Esophagus squamous epithelium (tissue), 5 donors: Measurements from ENCODE around the gene HEXIM2. TPM values are rescaled to one million over a fixed set of nuclear protein-coding genes. Genes with fewer than 3 reads are reported as not detected.
A peak's percentile ranks its signal among the peaks of the same experiment; 100 is the strongest.

Experiments
- DNase-seq: peaks from one replicate; lab custom pipeline; 2025; lab: John Stamatoyannopoulos, UW
- H3K27ac ChIP-seq, 4 donors: fragments of 200-600 bp; sonication (generic); one replicate each; pipeline ENCODE4 v1.5.1; 2016 to 2019; ENCODE audit warnings: mild to moderate bottlenecking in 1 of 4
- H3K27me3 ChIP-seq, 4 donors: fragments of 200-600 bp; sonication (generic); 1 replicate in 3 of 4; 2 replicates in 1 of 4; pipeline versions ENCODE4 v1.5.1 to v1.6.0; 2017 to 2021; ENCODE audit warnings: antibody characterized with exemption in 1 of 4
- H3K36me3 ChIP-seq, 3 donors: fragments of 200-600 bp; sonication (generic); one replicate each; pipeline ENCODE4 v1.5.1; 2016 to 2019
- H3K4me1 ChIP-seq, 3 donors: fragments of 200-600 bp; sonication (generic); one replicate each; pipeline ENCODE4 v1.5.1; 2017 to 2019
- H3K4me3 ChIP-seq, 4 donors: fragments of 200-600 bp; sonication (generic); 1 replicate in 3 of 4; 2 replicates in 1 of 4; pipeline ENCODE4 v1.5.1; 2016 to 2019; ENCODE audit warnings: mild to moderate bottlenecking in 2 of 4, moderate library complexity in 1 of 4
- H3K9me3 ChIP-seq, 3 donors: fragments of 200-600 bp; sonication (generic); one replicate each; pipeline ENCODE4 v1.5.1; 2016 to 2019
- CTCF ChIP-seq, 6 experiments: fragments of 450-650 bp in 4 of 6; fragments of 200-600 bp in 2 of 6; sonication (generic) in 2 of 6; IDR thresholded peaks; one replicate each; pipeline ENCODE4 v1.5.1; 2016 to 2019; ENCODE audit warnings: antibody characterized with exemption in 6 of 6, mild to moderate bottlenecking in 4 of 6, moderate library complexity in 4 of 6
- POLR2A ChIP-seq, 4 donors: fragments of 450-650 bp; IDR thresholded peaks; one replicate each; pipeline ENCODE4 v1.6.1; 2017; ENCODE audit warnings: antibody characterized with exemption in 4 of 4, mild to moderate bottlenecking in 4 of 4, moderate library complexity in 3 of 4
- WGBS, 2 donors: methylation state at CpG; one replicate each; pipeline ENCODE4 v1.1.5; 2018; 5-methylcytosine and 5-hydroxymethylcytosine counted together
- intact Hi-C: fragments of 100-400 bp; cut with DNase I; formaldehyde crosslinking; loops from one replicate; pipeline ENCODE4 v1.15.0; 2022
- total RNA-seq, 4 donors: library from RNA; depleted of rRNA; stranded (reverse); fragments of >200 nt; gene quantifications; one replicate each; pipeline ENCODE4 v1.1.0, GENCODE V29; 2016
- donor health status: DM: yes; HTN: yes; CAD: no.

The HEXIM2 gene
- total RNA-seq, 4 donors from 2014 or later = 1.7 to 9.0 (median 4.9) TPM

GRCh38 chr17:45143767-45144198 lies 17.9 kb upstream of the HEXIM2 start:
- peak overlapping the region; percentile 90 to 95 (median 94) for H3K27ac ChIP-seq
- no peak for DNase-seq
- intact Hi-C loops = no loop called here
- peak overlapping the region; percentile 43 to 73 (median 59) for H3K4me3 ChIP-seq
- WGBS, 2 donors = 8% methylated on average over 8 of the region's 21 CpGs; no CpG with 5 or more reads in 1 of the 2 donors
- no peaks in the 10 kb centered on the region for H3K27me3 ChIP-seq
- H3K36me3 ChIP-seq = peaks cover 0 to 8% (median 0%) of the 10 kb centered on the region in 3 donors
- TF ChIP-seq CTCF (IDR thresholded peaks at IDR 0.05) (no peak), POLR2A (IDR thresholded peaks at IDR 0.05) (peak in 2 of 4 donors; percentile 13 to 26)
- peaks cover 17 to 46% (median 21%) of the 10 kb centered on the region in 3 donors for H3K4me1 ChIP-seq
- H3K9me3 ChIP-seq = no peaks in the 10 kb centered on the region

- peak overlapping the region; percentile 90 to 95 (median 94) for H3K27ac ChIP-seq
- intact Hi-C loops = no loop called here
- no peaks in the 10 kb centered on the region for H3K27me3 ChIP-seq
- H3K4me3 ChIP-seq = peak overlapping the region; percentile 43 to 73 (median 59)
- peaks cover 17 to 46% (median 21%) of the 10 kb centered on the region in 3 donors for H3K4me1 ChIP-seq
- no peak for DNase-seq
- peaks cover 0 to 2% (median 0%) of the 10 kb centered on the region in 3 donors for H3K36me3 ChIP-seq
- H3K9me3 ChIP-seq = no peaks in the 10 kb centered on the region
- TF ChIP-seq POLR2A (IDR thresholded peaks at IDR 0.05) (peak in 2 of 4 donors; percentile 1 to 14), CTCF (IDR thresholded peaks at IDR 0.05) (no peak)
- WGBS, 2 donors = 8 to 14% methylated on average over 6 to 8 of the region's 71 CpGs
These were observed 17.3 kb upstream of the HEXIM2 start for GRCh38 chr17:45144199-45145034.

GRCh38 chr17:45145035-45145389 lies 16.7 kb upstream of the HEXIM2 start:
- DNase-seq = no peak
- H3K9me3 ChIP-seq = no peaks in the 10 kb centered on the region
- peaks cover 17 to 46% (median 21%) of the 10 kb centered on the region in 3 donors for H3K4me1 ChIP-seq
- TF ChIP-seq POLR2A (IDR thresholded peaks at IDR 0.05) (no peak), CTCF (IDR thresholded peaks at IDR 0.05) (no peak)
- WGBS, 2 donors = 67 to 72% methylated on average over 3 to 8 of the region's 8 CpGs
- no peaks in the 10 kb centered on the region for H3K36me3 ChIP-seq
- H3K4me3 ChIP-seq = peak overlapping the region; percentile 43 to 73 (median 59)
- peak overlapping the region; percentile 90 to 95 (median 94) for H3K27ac ChIP-seq
- intact Hi-C loops = no loop called here
- no peaks in the 10 kb centered on the region for H3K27me3 ChIP-seq

- H3K27me3 ChIP-seq = no peaks in the 10 kb centered on the region
- no peaks in the 10 kb centered on the region for H3K9me3 ChIP-seq
- intact Hi-C loops = no loop called here
These were observed 15.5 kb upstream of the HEXIM2 start for GRCh38 chr17:45146166-45146565.

More at GRCh38 chr17:45146166-45146565, 15.5 kb upstream of the HEXIM2 start:
- no peak overlapping the region for H3K4me3 ChIP-seq
- WGBS, 2 donors = 89% methylated on average over 9 to 10 of the region's 10 CpGs
- no peak for DNase-seq
- H3K36me3 ChIP-seq = no peaks in the 10 kb centered on the region
- TF ChIP-seq POLR2A (IDR thresholded peaks at IDR 0.05) = no peak
- no peak for TF ChIP-seq CTCF (IDR thresholded peaks at IDR 0.05)
- H3K4me1 ChIP-seq = peaks cover 18 to 57% (median 25%) of the 10 kb centered on the region in 3 donors
- peak overlapping the region; percentile 96 to 99 (median 97) for H3K27ac ChIP-seq
